CD4-positive, alpha-beta T cell treated with Interleukin-1 beta for 1 hour (primary cell): Measurements from ENCODE around the gene VWA3B.

Experiments
- DNase-seq, 2 donors: peaks; one replicate each; pipeline ENCODE4 v3.0.0-alpha.2; 2020 to 2022

Gene VWA3B

GRCh38 chr2:98175811-98176210, 88.8 kb downstream of the VWA3B start:
- DNase-seq, result peak in 1 of 2 donors; percentile 9

DNA sequence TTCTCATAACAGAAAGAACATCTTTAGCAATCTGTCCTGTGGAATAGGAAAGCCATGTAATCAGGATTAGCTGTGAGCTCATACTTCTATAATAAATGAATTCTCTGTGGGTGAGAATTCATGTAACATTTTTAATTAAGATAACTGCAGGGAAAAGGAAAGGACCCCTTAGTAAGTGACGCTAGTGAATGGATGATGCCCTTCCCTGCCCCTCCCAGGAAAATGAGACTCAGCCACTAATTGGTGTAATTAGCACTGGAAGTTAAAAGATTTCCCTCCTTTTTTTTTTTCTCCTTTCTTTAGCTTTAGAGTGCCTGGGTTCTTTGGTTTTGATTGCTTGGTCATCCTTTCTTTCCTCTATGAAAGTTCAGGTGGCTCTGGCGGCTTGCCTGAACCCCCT, 90.3 kb downstream of the VWA3B start:
- no peak for DNase-seq

DNA sequence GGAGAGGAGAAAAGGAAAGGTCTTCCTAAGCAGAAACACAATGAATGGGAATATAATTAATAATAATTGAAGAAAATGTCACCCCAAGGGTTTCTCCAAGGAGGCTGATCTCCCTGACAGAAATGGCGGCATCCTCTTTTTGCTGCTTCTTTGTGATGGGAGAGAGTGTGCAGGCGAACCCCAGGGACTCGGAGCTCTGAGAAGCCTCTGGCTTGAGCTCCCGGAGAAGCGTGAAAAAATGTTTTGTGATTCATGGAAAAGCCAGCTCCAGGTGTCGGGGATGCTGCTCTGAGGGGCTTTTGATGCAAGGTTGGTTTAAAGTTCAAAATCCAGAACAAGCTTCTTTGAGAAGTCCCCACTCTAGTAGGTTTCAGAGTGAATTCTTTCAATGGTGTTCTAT, 91.0 kb downstream of the VWA3B start:
- DNase-seq, result no peak

GRCh38 chr2:98180456-98180855, 93.5 kb downstream of the VWA3B start:
- DNase-seq, result no peak

DNA sequence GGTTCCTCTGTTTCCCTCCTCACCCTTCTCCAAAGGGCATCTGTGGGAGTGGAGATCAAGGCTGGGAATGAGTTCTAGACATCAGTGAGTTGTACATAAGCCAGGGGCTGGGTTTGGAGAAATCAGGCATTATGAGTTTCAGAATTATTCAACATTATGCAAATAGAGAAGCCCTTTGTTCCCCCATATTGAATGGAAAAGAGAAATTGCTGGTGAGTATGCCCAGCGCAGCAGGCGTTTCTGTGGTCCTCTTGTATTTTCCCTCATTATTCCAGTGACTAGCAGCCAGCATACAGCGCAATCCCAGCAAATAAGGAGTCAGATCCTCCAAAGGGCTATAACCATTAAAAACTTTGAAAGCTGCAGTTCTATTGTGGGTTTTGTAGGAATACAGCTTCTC, 94.4 kb downstream of the VWA3B start:
- no peak for DNase-seq

GRCh38 chr2:98185801-98186200, 98.8 kb downstream of the VWA3B start:
- no peak for DNase-seq

- DNase-seq, result no peak
These were observed 100.2 kb downstream of the VWA3B start for GRCh38 chr2:98187194-98187593.

DNA sequence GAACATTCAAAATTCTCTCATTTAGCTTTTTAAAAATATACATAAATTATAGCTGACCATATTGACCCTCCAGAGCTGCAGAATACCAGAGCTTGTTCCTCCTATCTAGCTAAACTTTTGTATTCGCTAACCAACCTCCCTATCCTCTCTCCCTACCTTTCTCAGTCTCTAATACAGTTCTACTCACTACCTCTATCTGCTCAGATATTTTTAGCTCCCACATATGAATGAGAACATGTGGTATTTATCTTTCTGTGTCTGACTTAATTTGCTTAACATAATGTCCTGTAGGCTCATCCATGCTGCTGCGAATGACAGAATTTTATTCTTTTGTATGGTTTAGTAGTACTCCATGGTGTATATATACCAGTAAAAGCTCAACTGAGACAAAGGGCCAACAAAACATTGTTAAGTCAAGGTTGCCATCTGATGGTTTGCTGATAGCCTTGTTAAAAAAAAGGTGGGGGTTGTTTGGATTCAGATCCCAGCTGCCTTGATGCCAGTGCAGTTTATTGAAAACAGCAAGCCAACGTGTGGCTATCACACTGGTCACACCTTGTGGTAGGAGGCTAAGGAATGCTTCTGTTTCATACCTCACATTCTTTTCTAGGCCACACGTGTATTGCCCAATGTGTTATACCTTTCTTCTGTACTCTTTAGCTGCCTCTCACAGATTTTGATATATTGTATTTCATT, 101.5 kb downstream of the VWA3B start:
- DNase-seq, result peak in 1 of 2 donors; percentile 2

DNA sequence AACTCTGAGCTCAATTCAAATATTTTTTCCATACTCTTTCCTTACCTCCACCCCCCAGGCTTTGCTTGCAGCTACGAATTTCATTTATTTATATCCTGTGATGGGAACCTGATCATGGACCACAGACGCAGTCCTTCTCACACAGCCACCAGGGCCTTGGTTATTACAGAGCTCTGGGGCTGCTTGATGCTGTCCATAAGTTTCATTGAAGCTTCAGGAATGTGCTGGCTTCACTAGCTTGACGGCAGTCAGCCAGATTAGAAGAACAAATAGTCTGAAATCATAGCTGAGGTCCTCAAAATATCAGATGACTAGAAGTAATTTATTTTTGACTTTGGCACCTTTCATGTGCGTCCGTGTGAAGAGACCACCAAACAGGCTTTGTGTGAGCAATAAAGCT, 104.9 kb downstream of the VWA3B start:
- no peak for DNase-seq

GRCh38 chr2:98201576-98201975, 114.6 kb downstream of the VWA3B start:
- no peak for DNase-seq

GRCh38 chr2:98205889-98206288, 118.9 kb downstream of the VWA3B start:
- DNase-seq, result no peak

GRCh38 chr2:98212092-98213000, 125.4 kb downstream of the VWA3B start:
- no peak for DNase-seq

GRCh38 chr2:98216616-98217015, 129.6 kb downstream of the VWA3B start:
- DNase-seq, result no peak

DNA sequence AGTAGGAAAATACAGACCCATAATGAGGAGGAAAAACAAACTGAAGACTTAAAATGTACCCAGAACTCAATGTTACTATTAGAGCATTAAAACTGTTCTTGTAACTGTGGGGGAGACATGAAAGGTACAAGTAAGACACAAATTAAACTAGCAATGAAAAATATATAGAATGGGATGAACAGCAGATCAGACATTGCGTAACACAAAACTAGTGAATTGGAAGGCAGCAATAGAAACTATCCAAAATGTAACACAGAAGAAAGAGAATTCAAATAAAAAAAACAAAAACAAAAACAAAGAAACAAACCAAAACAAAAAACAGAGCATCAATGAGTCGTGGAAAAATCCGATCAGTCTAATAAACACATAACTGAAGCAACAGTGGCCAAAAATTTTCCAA, 132.2 kb downstream of the VWA3B start:
- DNase-seq, result no peak

DNA sequence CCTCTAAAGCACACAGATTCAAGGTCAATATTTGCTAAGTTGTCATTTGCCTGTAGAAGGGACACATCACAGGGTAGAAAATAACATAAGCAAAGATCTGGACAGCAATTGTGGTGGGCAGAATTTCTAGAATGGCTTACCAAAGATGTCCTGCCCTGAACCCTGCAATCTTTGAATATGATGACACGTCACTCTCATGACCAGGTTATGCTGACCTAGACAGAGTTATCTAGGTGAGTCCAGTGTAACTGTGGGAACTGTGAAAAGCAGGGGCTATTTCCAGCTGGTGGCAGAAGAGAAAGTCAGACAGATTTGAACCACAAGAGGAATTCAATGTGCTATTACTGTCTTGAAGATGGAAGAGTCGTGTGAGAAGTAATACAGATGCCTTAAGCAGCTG, 147.0 kb downstream of the VWA3B start:
- no peak for DNase-seq

GRCh38 chr2:98234776-98235175, 147.8 kb downstream of the VWA3B start:
- DNase-seq, result no peak

GRCh38 chr2:98236935-98237334, 150.0 kb downstream of the VWA3B start:
- no peak for DNase-seq

- no peak for DNase-seq
These were observed 153.9 kb downstream of the VWA3B start for GRCh38 chr2:98240786-98241398.

GRCh38 chr2:98241592-98241991, 154.6 kb downstream of the VWA3B start:
- no peak for DNase-seq

- DNase-seq, result no peak
These were observed 155.0 kb downstream of the VWA3B start for GRCh38 chr2:98242003-98242402.

DNA sequence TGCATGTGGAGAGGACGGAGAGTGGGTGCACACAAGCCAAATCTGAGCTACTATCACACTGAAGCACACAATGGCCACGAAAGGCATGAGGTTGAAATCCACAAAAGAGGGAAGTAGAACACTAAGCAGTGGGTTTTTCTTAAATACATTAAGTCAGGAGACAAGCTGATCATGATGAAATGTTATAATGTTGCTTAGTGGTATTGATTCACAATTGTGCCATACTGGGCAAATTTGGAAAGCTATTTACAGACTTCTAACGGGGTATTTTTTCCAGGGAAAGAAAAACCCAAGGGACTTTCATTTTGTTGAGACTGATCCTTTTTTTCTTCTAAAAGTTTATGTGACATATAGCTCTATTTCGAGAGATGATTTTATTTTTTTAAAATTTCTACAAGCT, 158.5 kb downstream of the VWA3B start:
- DNase-seq, result no peak

GRCh38 chr2:98247383-98247782, 160.4 kb downstream of the VWA3B start:
- DNase-seq, result no peak

DNA sequence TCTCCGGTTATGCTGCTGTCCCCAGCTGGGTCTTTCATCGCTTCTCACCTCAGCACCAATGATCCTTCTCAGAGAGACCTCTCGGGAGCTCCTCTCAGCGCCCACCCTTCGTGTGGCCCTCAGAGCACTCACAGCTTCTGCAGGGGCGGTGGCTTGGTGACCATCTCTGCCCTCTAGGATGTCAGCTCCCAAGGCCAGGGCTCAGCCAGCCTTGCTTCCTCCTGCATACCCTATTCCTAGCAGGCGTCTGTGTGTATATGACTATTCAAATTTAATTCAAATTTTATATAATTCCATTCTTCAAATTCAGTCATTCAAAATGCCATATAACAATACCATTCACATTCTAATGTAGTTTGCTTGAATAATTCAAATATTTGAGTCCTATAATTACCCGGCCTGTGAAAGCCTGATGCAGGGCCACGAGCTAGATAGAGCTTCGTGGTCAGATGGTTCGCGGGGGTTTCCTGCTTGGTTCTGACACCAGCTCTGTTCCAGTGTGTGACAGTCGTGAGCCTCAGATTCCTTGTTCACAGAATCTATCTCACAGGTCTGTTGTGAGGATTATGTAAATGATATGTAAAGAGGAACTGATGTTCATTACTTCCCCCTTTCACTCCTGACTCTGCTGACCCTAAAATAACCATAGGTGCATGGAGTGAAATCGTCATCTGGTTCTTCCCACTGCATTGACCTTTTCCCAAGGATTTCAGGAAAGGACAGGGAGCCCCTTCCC, 165.2 kb downstream of the VWA3B start:
- DNase-seq, result peak in 1 of 2 donors; percentile 19
